IPS-11a (cell line): ENCODE measurements around the gene CCNB2.

Experiments used
- H3K4me3 ChIP-seq: one replicate; pipeline ENCODE4 v1.5.1; 2013; ENCODE audit warnings: low read depth, low read length, control low read depth

Gene CCNB2

DNA sequence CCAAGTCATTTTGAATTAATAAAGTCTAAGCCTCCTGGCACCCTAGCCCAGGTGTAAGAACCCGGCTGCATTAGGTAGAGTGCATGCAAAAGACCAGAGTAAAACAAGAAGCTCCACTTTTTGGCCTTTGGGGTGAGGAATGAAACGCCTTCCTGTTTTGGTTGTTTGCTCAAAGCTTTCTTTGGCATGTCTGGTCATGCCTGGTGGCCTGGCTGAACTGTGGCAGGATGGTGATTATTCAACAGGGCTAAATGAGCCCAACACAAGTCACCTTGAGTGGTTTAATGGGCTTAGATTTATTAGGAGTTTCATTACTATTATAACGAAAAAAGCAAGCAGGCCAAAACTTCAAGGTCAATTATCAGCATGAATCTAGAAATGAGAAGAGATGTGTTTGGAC lies 60.8 kb downstream of the CCNB2 start:
- no peak overlapping the region for H3K4me3 ChIP-seq

DNA sequence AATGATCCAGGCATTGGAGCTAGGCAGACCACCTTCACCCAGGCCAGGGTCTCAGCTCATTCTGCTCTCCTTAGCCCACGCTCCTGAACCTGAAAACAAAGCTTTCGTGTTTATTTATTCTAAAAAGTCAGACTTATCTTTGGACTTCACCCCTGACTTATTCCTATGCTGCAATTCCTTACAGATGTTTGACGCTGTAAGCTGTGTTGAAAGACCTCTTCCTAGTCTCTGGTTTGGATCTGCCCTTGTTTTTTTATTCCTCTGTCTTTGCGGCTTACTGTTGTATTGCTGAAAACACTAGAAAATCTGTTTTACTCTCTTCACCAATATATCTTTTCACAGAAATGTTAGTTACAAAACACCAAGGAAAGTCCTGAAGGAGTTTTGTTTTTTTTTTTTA lies 61.2 kb downstream of the CCNB2 start:
- H3K4me3 ChIP-seq = no peak overlapping the region

DNA sequence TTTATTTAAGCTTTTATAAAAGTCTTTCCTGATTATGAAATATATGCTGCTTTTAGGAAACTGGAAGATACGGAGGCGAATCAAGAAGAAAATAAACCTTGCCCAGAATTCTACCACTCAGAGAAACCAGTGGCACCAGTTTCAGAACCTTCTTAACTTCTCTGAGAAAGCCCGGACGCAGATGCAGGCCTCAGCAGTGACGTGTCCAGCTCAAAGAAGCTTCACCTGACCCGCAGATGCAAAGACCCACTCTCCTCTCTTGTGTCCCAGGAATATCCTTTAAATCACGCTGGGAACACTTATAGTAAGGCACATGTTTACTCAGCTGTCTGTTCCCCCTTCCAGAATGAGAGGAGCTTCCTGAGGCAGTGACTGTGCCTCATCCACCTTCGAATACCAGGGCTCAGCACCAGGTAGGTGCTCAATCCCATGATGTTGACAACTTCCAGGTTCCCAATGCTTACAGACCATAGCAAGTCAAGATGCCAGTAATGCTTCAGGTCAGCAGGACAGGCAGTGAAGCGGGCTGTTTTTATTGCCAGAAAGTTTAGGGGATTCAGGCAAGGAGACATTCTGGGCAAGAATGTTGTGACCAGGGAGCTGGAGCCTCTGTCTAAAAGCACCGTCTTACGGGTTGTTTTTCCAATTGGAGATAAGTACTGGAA lies 61.8 kb downstream of the CCNB2 start:
- H3K4me3 ChIP-seq = no peak overlapping the region

DNA sequence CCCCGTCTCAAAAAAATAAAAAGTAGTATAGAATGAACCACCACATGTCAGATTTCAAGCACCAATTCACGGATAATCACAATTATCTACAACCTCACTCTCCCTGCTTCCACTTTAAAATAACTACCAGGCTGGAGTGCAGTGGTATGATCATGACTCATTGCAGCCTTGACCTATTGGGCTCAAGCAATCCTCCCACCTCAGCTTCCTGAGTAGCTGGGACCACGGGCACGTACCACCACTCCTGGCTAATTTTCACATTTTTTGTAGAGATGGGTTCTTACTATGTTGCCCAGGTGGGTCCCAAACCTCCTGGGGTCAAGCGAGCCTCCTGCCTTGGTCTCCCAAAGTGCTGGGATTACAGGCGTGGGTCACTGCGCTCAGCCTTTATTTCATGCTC lies 63.6 kb downstream of the CCNB2 start:
- H3K4me3 ChIP-seq = no peak overlapping the region

DNA sequence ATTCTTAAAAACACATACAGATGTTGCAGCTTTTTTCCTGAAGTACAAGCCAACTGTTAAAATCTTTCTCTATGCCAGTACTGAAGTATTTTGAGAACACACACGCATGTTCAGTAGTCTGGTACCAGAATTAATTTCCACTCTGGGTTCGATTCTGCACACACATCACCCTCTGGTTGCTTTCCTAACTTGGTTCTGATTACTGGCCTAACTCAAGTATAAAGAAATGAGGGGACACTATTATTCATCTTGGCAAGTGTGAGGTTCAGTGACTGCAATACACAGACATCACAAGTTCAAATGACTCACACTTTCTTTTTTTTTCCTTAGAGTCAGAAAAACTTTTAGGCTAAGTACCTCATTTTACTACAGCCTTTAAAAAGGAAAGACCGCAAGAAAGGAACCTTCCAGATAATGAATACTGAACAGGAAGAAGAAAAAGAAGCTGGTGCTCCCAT lies 64.3 kb downstream of the CCNB2 start:
- H3K4me3 ChIP-seq = no peak overlapping the region

DNA sequence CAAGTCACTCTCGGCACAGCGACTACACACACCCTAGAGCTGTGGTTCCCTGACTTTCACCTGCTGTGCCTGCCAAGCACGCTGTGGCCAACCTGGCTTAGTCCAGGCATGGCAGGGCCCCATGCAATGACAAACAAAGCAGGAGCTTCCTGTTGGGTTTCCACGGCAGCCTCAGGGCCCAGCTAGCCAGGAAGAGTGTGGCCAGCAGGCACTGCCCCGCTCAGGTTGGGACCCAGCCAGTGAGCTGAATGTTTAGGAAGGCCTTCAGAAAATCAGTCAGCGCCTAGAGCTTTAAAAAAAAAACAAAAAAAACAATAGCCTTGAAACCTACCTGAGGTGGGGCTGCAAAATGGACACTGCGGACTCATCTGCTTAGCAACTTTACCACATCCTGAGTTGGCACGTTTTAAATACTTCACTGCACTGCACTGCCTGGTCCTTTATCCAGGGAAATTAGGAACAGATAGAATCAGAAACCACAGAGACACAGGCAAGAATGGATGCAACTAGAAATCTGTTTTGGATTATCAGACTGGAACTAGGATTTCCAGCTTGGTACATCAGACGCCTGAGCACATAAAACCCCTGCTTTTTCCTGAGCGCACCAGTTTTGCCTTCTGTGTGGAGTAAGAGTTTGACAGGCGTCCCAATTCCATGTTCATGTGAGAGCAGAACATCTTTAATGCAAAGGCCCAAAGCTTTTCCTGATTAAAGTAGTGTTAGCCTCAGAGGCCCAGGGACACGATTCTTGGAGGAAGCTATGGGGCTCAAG lies 65.5 kb downstream of the CCNB2 start:
- no peak overlapping the region for H3K4me3 ChIP-seq

DNA sequence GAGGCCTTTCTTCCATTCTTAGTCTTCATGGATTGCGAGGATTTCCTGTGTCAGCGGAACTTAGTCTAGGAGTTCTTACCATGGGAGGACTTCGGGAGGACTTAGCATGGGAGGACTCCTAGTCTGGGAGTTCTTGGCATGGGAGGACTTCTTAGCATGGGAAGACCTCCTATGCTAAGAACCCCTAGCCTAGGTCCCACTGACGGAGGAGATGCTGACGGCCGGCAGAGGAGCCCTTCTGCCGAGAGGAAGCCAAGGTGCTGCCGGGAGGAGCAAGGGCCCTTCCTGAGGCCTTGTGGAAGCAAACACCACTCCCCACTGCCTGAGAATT lies 66.1 kb downstream of the CCNB2 start:
- no peak overlapping the region for H3K4me3 ChIP-seq

DNA sequence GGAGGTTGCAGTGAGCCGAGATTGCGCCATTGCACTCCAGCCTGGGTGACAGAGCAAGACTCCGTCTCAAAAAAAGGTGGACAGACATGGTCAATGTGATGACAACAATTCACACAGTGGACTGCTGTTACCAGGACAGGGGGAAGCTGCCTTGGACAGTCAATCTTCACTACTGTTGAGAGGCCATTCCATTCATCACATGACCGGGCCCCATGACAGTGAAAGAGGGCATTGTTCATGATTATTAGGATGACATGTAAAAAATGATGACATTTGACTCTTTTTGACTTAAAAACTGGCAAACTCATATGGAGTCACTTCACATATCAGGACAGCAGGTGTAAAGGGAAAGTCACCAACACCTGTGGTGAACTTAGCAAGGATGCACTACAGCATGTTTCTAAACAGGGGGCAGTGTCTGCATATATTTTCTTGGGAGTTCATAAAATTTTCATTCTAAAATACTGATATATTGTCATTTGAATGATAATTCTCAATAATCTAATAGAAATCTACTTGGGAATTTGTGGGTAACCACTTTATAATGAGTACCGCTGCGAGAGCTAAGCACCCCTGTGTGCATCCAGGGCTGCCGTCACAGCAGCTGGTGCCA lies 67.4 kb downstream of the CCNB2 start:
- no peak overlapping the region for H3K4me3 ChIP-seq

DNA sequence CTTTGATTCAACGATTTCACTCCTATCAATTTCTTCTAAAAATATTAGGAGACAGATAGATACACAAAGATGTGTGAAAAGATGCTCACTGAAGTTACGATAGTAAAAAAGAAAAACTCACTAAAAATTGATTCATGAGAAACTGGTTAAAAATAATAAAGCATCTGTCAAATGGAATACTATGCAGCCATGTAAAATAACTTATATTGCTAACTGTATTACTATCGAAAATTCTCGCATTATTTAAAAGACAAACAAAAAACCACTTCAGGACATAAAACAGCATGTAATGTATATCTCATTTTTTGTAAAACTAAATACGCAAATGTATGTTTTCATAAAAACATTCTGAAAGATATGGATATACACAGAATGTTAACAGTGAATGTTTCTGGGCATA lies 68.2 kb downstream of the CCNB2 start:
- no peak overlapping the region for H3K4me3 ChIP-seq

DNA sequence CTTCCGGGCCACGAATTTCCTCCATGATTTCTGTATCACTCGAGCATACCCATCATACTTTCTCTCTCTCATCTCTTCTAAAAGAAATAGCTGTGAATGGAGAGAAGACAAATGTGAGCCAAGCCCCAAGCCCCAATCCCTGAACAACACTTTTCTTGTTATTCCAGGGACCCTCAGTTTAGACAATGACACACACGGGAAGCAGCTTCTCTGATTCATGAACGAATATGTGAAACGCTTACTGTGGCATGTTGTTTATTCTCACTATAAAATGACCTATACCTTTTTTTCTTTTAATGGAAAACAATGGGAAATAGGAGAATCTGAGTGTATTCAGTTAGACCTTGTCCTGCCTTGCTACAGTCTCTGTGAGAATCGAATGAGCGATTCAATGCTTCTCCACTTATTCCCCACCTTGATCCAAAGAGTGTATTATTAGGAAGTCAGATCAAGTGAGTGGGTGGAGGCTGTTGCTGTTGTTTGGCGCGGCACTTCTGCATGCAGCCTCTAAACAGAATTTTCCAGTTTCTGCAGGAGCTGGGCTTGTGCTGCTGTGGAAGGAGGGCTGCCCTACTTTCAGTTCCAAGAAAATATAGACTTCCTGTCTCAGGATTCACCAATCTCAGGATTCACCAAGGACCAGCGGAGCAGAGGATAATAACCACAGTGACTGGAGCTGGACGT lies 69.3 kb downstream of the CCNB2 start:
- H3K4me3 ChIP-seq = no peak overlapping the region
